ENCODE results near the gene PTPN6. TPM values are rescaled to one million over a fixed set of nuclear protein-coding genes. Genes with fewer than 3 reads are reported as not detected.

PTPN6 gene
- total RNA-seq, 2 experiments from 2014 or later: 37.1 to 116 TPM

- TF ChIP-seq EZH2phosphoT487 (IDR thresholded peaks at IDR 0.05; ENCODE audit: borderline replicate concordance, low read depth, low read length): no peak
- CTCF ChIA-PET (ENCODE audit: unreplicated experiment): interaction anchor here (0.6 to 1.1 kb wide), 2 partner anchors 21 to 146 kb away, joined by 3 read pairs; no protein-coding TSS in a partner anchor
Observed at GRCh38 chr12:6912164-6912935, 38.8 kb upstream of the PTPN6 start.

GRCh38 chr12:6914246-6914946, 36.8 kb upstream of the PTPN6 start, which contains the start of gene ENO2:
TSS of gene ENO2 (plus strand) at chr12:6914580. CDS start at chr12:6915833, 1,253 bp downstream.
- intact Hi-C loops (cut with micrococcal nuclease; ENCODE audit: unreplicated experiment): loop anchor here (1.0 to 2.0 kb wide), 2 partner anchors 23 to 42 kb away; partner anchors contain the start of gene SPSB2
- peaks cover under 1% of the 10 kb centered on the region; the same call in 1 of the 2 replicates for H3K36me3 ChIP-seq (ENCODE audit: insufficient read depth, low read length)
- DNase-seq (ENCODE audit: low spot score): peak; percentile 75
- no peaks in the 10 kb centered on the region for H3K9me3 ChIP-seq (ENCODE audit: low read length)
- H3K4me2 ChIP-seq (ENCODE audit: low read length): peak within 1 kb of the TSS; percentile 73
- ChIA-PET POLR2A (interaction anchor here (0.7 to 1.4 kb wide), 6 partner anchors 9 to 62 kb away, joined by 3 to 5 read pairs (median 4); partner anchors contain the start of genes C12orf57, RNU7-1 and USP5), CTCF (ENCODE audit: unreplicated experiment) (no interaction called here)
- no TSS peak for BruUV-seq (replicated peaks)
- H3K4me1 ChIP-seq (ENCODE audit: insufficient read depth, low read length, poor library complexity, severe bottlenecking): peaks cover 34% of the 10 kb centered on the region
- H3K27ac ChIP-seq (ENCODE audit: low read depth, low read length, poor library complexity, severe bottlenecking): peak within 1 kb of the TSS; percentile 4
- no peaks in the 10 kb centered on the region for H3K9me2 ChIP-seq (ENCODE audit: insufficient read depth, low read length)
- peak within 1 kb of the TSS; percentile 80 for H2AFZ ChIP-seq (ENCODE audit: low read length)
- TF ChIP-seq CTCF (conservative IDR thresholded peaks at IDR 0.05; ENCODE audit: low read length): no peak
- TF ChIP-seq EZH2phosphoT487 (IDR thresholded peaks at IDR 0.05; ENCODE audit: borderline replicate concordance, low read depth, low read length): no peak
- no peaks in the 10 kb centered on the region for H3K79me2 ChIP-seq (ENCODE audit: insufficient read depth, low read depth, low read length)
- H4K20me1 ChIP-seq (ENCODE audit: insufficient read depth, low read length): no peaks in the 10 kb centered on the region
- peak within 1 kb of the TSS; percentile 71 for H3K4me3 ChIP-seq (ENCODE audit: low read depth, low read length, poor library complexity, severe bottlenecking)

More at GRCh38 chr12:6912164-6912935, 38.8 kb upstream of the PTPN6 start:
- no TSS peak for BruUV-seq (replicated peaks)
- H2AFZ ChIP-seq (ENCODE audit: low read length): no peak overlapping the region
- no peak overlapping the region for H3K4me2 ChIP-seq (ENCODE audit: low read length)
- H4K20me1 ChIP-seq (ENCODE audit: insufficient read depth, low read length): no peaks in the 10 kb centered on the region
- H3K4me3 ChIP-seq (ENCODE audit: low read depth, low read length, poor library complexity, severe bottlenecking): no peak overlapping the region
- no peak overlapping the region for H3K27ac ChIP-seq (ENCODE audit: low read depth, low read length, poor library complexity, severe bottlenecking)
- no peak for DNase-seq (ENCODE audit: low spot score)
- H3K79me2 ChIP-seq (ENCODE audit: insufficient read depth, low read depth, low read length): no peaks in the 10 kb centered on the region
- intact Hi-C loops (cut with micrococcal nuclease; ENCODE audit: unreplicated experiment): no loop called here
- POLR2A ChIA-PET: interaction anchor here (0.8 to 1.3 kb wide), 2 partner anchors 21 to 31 kb away, joined by 3 to 4 read pairs; partner anchors contain the start of genes C12orf57 and RNU7-1
- H3K36me3 ChIP-seq (ENCODE audit: insufficient read depth, low read length): no peaks in the 10 kb centered on the region
- peaks cover 30% of the 10 kb centered on the region for H3K4me1 ChIP-seq (ENCODE audit: insufficient read depth, low read length, poor library complexity, severe bottlenecking)
- H3K9me2 ChIP-seq (ENCODE audit: insufficient read depth, low read length): no peaks in the 10 kb centered on the region
- no peaks in the 10 kb centered on the region for H3K9me3 ChIP-seq (ENCODE audit: low read length)
